Activated T-helper 17 cell treated with anti-CD3 and anti-CD28 coated beads, Interleukin-2, amount 50 U/mL, for 72 hours (primary cell): ENCODE results near the gene SDHC. TPM values are rescaled to one million over a fixed set of nuclear protein-coding genes. Genes with fewer than 3 reads are reported as not detected.

ENCODE experiments used
- ATAC-seq: fragments of 150-1000 bp; cut with Tn5 transposase; replicated peaks from 2 replicates; pipeline ENCODE4 v1.10.0; 2021; ENCODE audit warnings: mild to moderate bottlenecking, moderate library complexity
- H3K27ac Mint-ChIP-seq: one replicate; pipeline ENCODE4 v1.8.0; 2022; ENCODE audit warnings: mixed read lengths
- H3K27me3 Mint-ChIP-seq: one replicate; pipeline ENCODE4 v1.8.0; 2022; ENCODE audit warnings: mixed read lengths
- H3K36me3 Mint-ChIP-seq: one replicate; pipeline ENCODE4 v1.8.0; 2022; ENCODE audit warnings: low read depth, mild to moderate bottlenecking, mixed read lengths
- H3K4me1 Mint-ChIP-seq: one replicate; pipeline ENCODE4 v1.8.0; 2022; ENCODE audit warnings: mixed read lengths
- H3K4me3 Mint-ChIP-seq: one replicate; pipeline ENCODE4 v1.8.0; 2022; ENCODE audit warnings: mild to moderate bottlenecking, mixed read lengths
- H3K9me3 Mint-ChIP-seq: one replicate; pipeline ENCODE4 v1.8.0; 2022; ENCODE audit warnings: mixed read lengths
- total RNA-seq, 2 donors: library from RNA; stranded (reverse); gene quantifications; one replicate each; pipeline ENCODE4 v1.2.3, GENCODE V29; 2022

The SDHC gene
- total RNA-seq, 2 donors from 2014 or later: 144 to 222 TPM

- Mint-ChIP-seq H3K27ac (no peak overlapping the region), H3K4me3 (no peak overlapping the region), H3K4me1 (no peaks in the 10 kb centered on the region), H3K27me3 (no peaks in the 10 kb centered on the region), H3K36me3 (peaks cover 93% of the 10 kb centered on the region), H3K9me3 (no peaks in the 10 kb centered on the region)
- ATAC-seq: no peak
These were observed 28.0 kb downstream of the SDHC start for GRCh38 chr1:161342177-161342576.

DNA sequence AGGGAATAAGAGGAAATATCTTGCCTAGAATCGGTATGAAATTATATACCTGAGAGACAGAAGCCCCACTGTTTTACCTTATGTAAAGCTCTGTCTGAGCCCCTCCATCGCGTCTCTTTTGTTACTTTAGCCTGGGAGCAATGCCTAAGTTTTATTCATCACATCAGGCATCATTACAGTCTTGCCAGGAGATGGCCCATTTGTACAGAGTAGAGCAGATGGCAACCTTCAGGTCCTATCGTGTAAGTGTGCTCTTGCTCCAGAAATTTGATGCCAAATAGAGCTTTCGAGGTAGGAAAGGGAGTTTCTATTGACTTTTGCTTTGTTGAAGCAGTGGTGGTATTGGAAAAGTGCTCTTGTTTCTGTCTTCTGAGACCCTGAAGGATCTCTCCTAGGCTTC lies 28.6 kb downstream of the SDHC start:
- no peak for ATAC-seq
- Mint-ChIP-seq H3K36me3 (peaks cover 86% of the 10 kb centered on the region), H3K4me3 (no peak overlapping the region)

DNA sequence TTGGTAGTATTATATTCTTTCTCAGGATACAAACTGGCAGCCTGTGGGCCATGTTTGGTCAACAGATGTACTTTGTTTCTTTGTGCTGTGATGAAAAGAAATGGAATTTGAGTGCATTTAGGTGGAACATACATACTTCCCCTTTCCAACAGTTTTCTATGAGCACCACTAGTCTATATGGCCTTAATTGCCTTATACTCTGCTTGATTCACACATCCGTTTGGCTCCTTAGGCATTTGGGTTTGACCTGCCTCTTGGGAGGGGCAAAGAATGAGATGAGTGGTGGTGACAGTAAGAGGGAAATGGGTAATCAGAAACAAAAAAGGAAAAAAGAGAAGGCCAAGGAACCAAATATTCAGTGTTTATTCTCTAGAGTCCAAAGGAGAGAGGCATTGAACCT lies 36.5 kb downstream of the SDHC start:
- H3K27ac Mint-ChIP-seq: no peak overlapping the region
- H3K4me1 Mint-ChIP-seq: peaks cover 6% of the 10 kb centered on the region
- H3K4me3 Mint-ChIP-seq: no peak overlapping the region
- H3K9me3 Mint-ChIP-seq: no peaks in the 10 kb centered on the region
- no peak for ATAC-seq
- no peaks in the 10 kb centered on the region for H3K27me3 Mint-ChIP-seq
- peaks cover 55% of the 10 kb centered on the region for H3K36me3 Mint-ChIP-seq

More for the DNA sequence above, 28.6 kb downstream of the SDHC start:
- Mint-ChIP-seq H3K27me3 (no peaks in the 10 kb centered on the region), H3K9me3 (no peaks in the 10 kb centered on the region), H3K27ac (no peak overlapping the region), H3K4me1 (no peaks in the 10 kb centered on the region)

GRCh38 chr1:161351482-161351881 lies 37.3 kb downstream of the SDHC start:
- Mint-ChIP-seq H3K4me3 (peak overlapping the region; percentile 31), H3K36me3 (peaks cover 55% of the 10 kb centered on the region), H3K9me3 (no peaks in the 10 kb centered on the region), H3K4me1 (peaks cover 6% of the 10 kb centered on the region), H3K27me3 (no peaks in the 10 kb centered on the region), H3K27ac (peak overlapping the region; percentile 73)
- peak; percentile 91 for ATAC-seq

- H3K27me3 Mint-ChIP-seq: no peaks in the 10 kb centered on the region
- H3K4me3 Mint-ChIP-seq: no peak overlapping the region
- H3K4me1 Mint-ChIP-seq: no peaks in the 10 kb centered on the region
- H3K27ac Mint-ChIP-seq: no peak overlapping the region
- H3K9me3 Mint-ChIP-seq: no peaks in the 10 kb centered on the region
- no peak for ATAC-seq
- peaks cover 83% of the 10 kb centered on the region for H3K36me3 Mint-ChIP-seq
These were observed 42.9 kb downstream of the SDHC start for GRCh38 chr1:161357073-161357472.

DNA sequence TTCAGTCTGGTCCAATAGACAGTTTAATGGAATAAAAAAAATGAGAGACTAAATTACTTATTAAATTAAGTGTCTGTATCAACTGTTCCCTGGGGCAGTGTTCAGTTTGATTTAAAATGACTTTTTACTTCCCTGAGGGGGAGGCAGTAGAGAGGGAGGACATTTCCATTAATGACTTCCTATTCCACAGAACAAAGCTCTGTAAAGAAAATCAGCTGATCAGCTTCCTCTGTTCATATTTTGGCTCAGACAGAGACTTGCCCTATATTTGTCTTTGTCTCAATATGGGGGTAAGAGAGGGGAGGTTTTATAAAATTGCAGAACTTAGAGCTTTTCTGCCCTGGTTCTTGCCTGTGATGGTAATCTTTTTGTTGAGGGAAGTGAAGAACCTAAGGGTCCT lies 45.1 kb downstream of the SDHC start:
- H3K36me3 Mint-ChIP-seq: peaks cover 80% of the 10 kb centered on the region
- peaks cover 4% of the 10 kb centered on the region for H3K4me1 Mint-ChIP-seq
- H3K4me3 Mint-ChIP-seq: no peak overlapping the region
- H3K27ac Mint-ChIP-seq: peak overlapping the region; percentile 51
- no peaks in the 10 kb centered on the region for H3K27me3 Mint-ChIP-seq
- no peak for ATAC-seq
- no peaks in the 10 kb centered on the region for H3K9me3 Mint-ChIP-seq

DNA sequence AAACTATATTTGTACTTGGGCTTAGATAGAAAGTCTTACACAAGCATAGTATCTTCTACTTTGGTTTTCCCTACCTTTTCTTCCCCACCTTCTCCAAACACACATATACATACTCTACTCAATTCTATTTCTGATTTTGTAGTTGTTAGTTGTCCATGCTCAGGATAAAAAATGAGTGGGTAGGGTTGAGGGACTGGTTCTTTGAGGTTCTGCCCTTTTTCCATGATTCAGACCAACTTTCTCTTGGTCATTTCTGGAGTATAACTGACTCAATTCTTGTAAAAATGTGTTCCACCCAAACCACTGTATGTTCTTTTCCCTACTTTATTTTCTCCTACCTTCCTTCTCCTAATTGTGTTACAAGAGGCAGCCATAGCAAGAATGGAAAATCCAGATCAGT lies 50.2 kb downstream of the SDHC start:
- peaks cover 62% of the 10 kb centered on the region for H3K36me3 Mint-ChIP-seq

GRCh38 chr1:161365207-161365606 lies 51.0 kb downstream of the SDHC start:
- H3K9me3 Mint-ChIP-seq: no peaks in the 10 kb centered on the region
- ATAC-seq: no peak
- H3K4me1 Mint-ChIP-seq: peaks cover 11% of the 10 kb centered on the region
- H3K27ac Mint-ChIP-seq: peak overlapping the region; percentile 65
- no peaks in the 10 kb centered on the region for H3K27me3 Mint-ChIP-seq
- H3K36me3 Mint-ChIP-seq: peaks cover 54% of the 10 kb centered on the region
- no peak overlapping the region for H3K4me3 Mint-ChIP-seq

More for the DNA sequence above, 50.2 kb downstream of the SDHC start:
- Mint-ChIP-seq H3K27ac (peak overlapping the region; percentile 65), H3K27me3 (no peaks in the 10 kb centered on the region), H3K9me3 (no peaks in the 10 kb centered on the region), H3K4me1 (peaks cover 11% of the 10 kb centered on the region), H3K4me3 (peak overlapping the region; percentile 5)
- ATAC-seq: peak; percentile 57

- Mint-ChIP-seq H3K9me3 (no peaks in the 10 kb centered on the region), H3K4me3 (no peak within 1 kb of the TSS), H3K27me3 (no peaks in the 10 kb centered on the region), H3K36me3 (peaks cover 41% of the 10 kb centered on the region), H3K4me1 (peaks cover 11% of the 10 kb centered on the region), H3K27ac (peak within 1 kb of the TSS; percentile 73)
- peak; percentile 94 for ATAC-seq
These were observed 53.7 kb downstream of the SDHC start, which contains the start of gene CFAP126 for GRCh38 chr1:161367684-161368400. Gene CFAP126, minus strand, starts transcription at chr1:161367876. Its CDS starts 8 bp downstream, at chr1:161367868.

DNA sequence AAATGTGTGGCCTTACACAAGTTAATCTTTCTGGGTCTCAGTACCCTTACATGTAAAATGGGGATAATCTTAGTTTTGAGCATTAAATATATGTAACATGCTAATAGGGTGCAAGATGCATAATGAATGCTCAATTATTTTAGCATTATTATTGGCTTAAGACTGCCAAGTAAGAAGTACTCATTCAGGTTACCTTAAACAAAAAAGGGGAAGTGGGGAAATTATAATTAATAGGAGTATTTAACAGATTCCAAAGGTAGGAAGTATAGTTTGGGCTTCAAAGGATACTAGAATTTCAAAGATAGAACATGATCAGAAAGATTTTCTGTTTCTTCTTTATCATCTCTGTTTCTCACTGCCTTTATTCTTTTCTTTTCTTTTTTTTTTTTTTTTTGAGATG lies 59.3 kb downstream of the SDHC start:
- no peaks in the 10 kb centered on the region for H3K9me3 Mint-ChIP-seq
- H3K36me3 Mint-ChIP-seq: no peaks in the 10 kb centered on the region
- H3K27me3 Mint-ChIP-seq: no peaks in the 10 kb centered on the region
- H3K27ac Mint-ChIP-seq: no peak overlapping the region
- H3K4me1 Mint-ChIP-seq: no peaks in the 10 kb centered on the region
- no peak for ATAC-seq
- H3K4me3 Mint-ChIP-seq: no peak overlapping the region

DNA sequence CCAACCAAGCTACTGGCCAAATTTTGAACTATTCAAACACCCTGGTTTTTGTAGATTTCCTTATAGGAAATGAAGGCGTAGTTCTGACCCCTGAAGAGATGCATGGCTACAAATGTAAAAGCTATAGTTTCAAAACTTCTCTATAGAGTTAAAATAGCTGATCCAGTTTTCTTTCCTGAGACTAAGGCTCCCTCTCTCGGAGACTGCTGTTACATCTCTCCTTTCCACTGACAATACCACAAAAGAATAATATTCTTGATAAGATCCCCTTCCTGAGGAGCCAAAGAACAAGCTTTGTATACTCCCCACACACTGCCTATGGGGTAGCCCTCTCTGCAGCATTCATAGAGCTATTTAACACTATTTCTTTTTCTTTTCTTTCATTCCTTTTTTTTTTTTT lies 60.2 kb downstream of the SDHC start:
- H3K9me3 Mint-ChIP-seq: no peaks in the 10 kb centered on the region
- H3K27ac Mint-ChIP-seq: no peak overlapping the region
- no peaks in the 10 kb centered on the region for H3K27me3 Mint-ChIP-seq
- no peaks in the 10 kb centered on the region for H3K36me3 Mint-ChIP-seq
- no peak for ATAC-seq
- no peaks in the 10 kb centered on the region for H3K4me1 Mint-ChIP-seq
- H3K4me3 Mint-ChIP-seq: no peak overlapping the region

DNA sequence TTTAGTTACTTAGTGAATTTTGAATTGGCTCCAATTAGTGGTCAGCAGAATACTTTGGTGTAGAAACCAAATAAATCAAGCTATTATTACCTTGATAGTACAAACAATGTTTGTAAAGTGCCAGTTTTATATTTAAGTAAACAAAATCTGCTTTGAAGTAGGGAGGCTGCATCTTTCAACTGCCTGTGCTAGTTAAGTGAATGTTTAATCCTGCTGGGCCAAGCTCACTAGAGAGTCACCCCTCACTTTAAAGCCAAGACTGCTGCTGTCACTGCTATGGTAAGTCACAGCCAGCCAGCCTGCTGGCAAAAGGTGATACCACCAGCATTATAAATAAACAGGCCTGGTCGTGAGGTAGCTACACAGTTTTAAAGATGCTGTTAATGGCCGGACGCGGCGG lies 63.8 kb downstream of the SDHC start:
- H3K9me3 Mint-ChIP-seq: no peaks in the 10 kb centered on the region
- ATAC-seq: no peak
- H3K36me3 Mint-ChIP-seq: no peaks in the 10 kb centered on the region
- no peaks in the 10 kb centered on the region for H3K27me3 Mint-ChIP-seq
- H3K4me1 Mint-ChIP-seq: peaks cover 5% of the 10 kb centered on the region
- no peak overlapping the region for H3K27ac Mint-ChIP-seq
- H3K4me3 Mint-ChIP-seq: no peak overlapping the region

- no peak for ATAC-seq
- Mint-ChIP-seq H3K4me3 (no peak overlapping the region), H3K27ac (no peak overlapping the region), H3K9me3 (no peaks in the 10 kb centered on the region), H3K27me3 (no peaks in the 10 kb centered on the region), H3K4me1 (peaks cover 5% of the 10 kb centered on the region), H3K36me3 (no peaks in the 10 kb centered on the region)
These were observed 64.9 kb downstream of the SDHC start for GRCh38 chr1:161379071-161379470.

- peaks cover 10% of the 10 kb centered on the region for H3K4me1 Mint-ChIP-seq
- ATAC-seq: no peak
- H3K4me3 Mint-ChIP-seq: no peak overlapping the region
- no peak overlapping the region for H3K27ac Mint-ChIP-seq
- no peaks in the 10 kb centered on the region for H3K36me3 Mint-ChIP-seq
- H3K27me3 Mint-ChIP-seq: no peaks in the 10 kb centered on the region
- H3K9me3 Mint-ChIP-seq: no peaks in the 10 kb centered on the region
These were observed 67.5 kb downstream of the SDHC start for GRCh38 chr1:161381707-161382106.

GRCh38 chr1:161382214-161383019 lies 68.2 kb downstream of the SDHC start:
- Mint-ChIP-seq H3K27ac (peak overlapping the region; percentile 72), H3K36me3 (no peaks in the 10 kb centered on the region), H3K27me3 (no peaks in the 10 kb centered on the region), H3K4me3 (no peak overlapping the region), H3K9me3 (no peaks in the 10 kb centered on the region), H3K4me1 (peaks cover 10% of the 10 kb centered on the region)
- peak; percentile 80 for ATAC-seq
